GM19025 (cell line): ENCODE results near the gene PYGL.
"Not testable (repeated sequence)": the region's sequence is repeated elsewhere in the genome, so short reads cannot be mapped to it uniquely, and the experiment has no call there.

Experiments
- ATAC-seq: cut with Tn5 transposase; IDR thresholded peaks from one replicate; pipeline ENCODE4 v1.9.1; 2021; ENCODE audit warnings: mild to moderate bottlenecking, low read depth, moderate library complexity; ENCODE audit not compliant: unreplicated experiment

The PYGL gene

GRCh38 chr14:50929506-50929905 lies 14.8 kb downstream of the PYGL start:
- ATAC-seq: no peak

- no peak for ATAC-seq
Observed at GRCh38 chr14:50928002-50928635, 16.2 kb downstream of the PYGL start.

- no peak for ATAC-seq
Observed at GRCh38 chr14:50926851-50927386, 17.4 kb downstream of the PYGL start.

GRCh38 chr14:50924843-50925242 lies 19.4 kb downstream of the PYGL start:
- ATAC-seq: no peak

- no peak for ATAC-seq
Observed at GRCh38 chr14:50924236-50924635, 20.0 kb downstream of the PYGL start.

- no peak for ATAC-seq
Observed at GRCh38 chr14:50922803-50923202, 21.5 kb downstream of the PYGL start.

- ATAC-seq: no peak
Observed at GRCh38 chr14:50920482-50921230, 23.6 kb downstream of the PYGL start.

- ATAC-seq: not testable (repeated sequence)
Observed at GRCh38 chr14:50919524-50919923, 24.8 kb downstream of the PYGL start.

- no peak for ATAC-seq
Observed at GRCh38 chr14:50917449-50917848, 26.8 kb downstream of the PYGL start.

- no peak for ATAC-seq
Observed at GRCh38 chr14:50910495-50911420, 33.5 kb downstream of the PYGL start.

GRCh38 chr14:50906326-50907065 lies 37.8 kb downstream of the PYGL start:
- ATAC-seq: no peak

GRCh38 chr14:50904719-50905118 lies 39.6 kb downstream of the PYGL start:
- no peak for ATAC-seq

GRCh38 chr14:50901361-50901760 lies 42.9 kb downstream of the PYGL start:
- ATAC-seq: no peak

- no peak for ATAC-seq
Observed at GRCh38 chr14:50897658-50898175, 46.6 kb downstream of the PYGL start.

- not testable (repeated sequence) for ATAC-seq
Observed at GRCh38 chr14:50897005-50897404, 47.3 kb downstream of the PYGL start.

- not testable (repeated sequence) for ATAC-seq
Observed at GRCh38 chr14:50896421-50896820, 47.9 kb downstream of the PYGL start.

- ATAC-seq: no peak
Observed at GRCh38 chr14:50892255-50892654, 52.0 kb downstream of the PYGL start.

GRCh38 chr14:50887476-50887875 lies 56.8 kb downstream of the PYGL start:
- no peak for ATAC-seq

GRCh38 chr14:50883827-50884197 lies 60.5 kb downstream of the PYGL start:
- ATAC-seq: no peak
